Activated CD8-positive, alpha-beta T cell treated with anti-CD3 and anti-CD28 coated beads for 36 hours (primary cell): ENCODE results near the gene RASIP1. TPM values are rescaled to one million over a fixed set of nuclear protein-coding genes. Genes with fewer than 3 reads are reported as not detected.
"Not testable (repeated sequence)": the region's sequence is repeated elsewhere in the genome, so short reads cannot be mapped to it uniquely, and the experiment has no call there.

Experiments
- ATAC-seq: fragments of 200-7000 bp; cut with Tn5 transposase; one replicate; pipeline ENCODE4 v1.10.0; 2021; ENCODE audit warnings: mild to moderate bottlenecking, moderate library complexity
- CTCF ChIA-PET: fragments of 350-600 bp; sonication (Branson Sonifier 250); formaldehyde crosslinking; loops from one replicate; lab custom pipeline; 2021; ENCODE audit warnings: antibody characterized with exemption; lab: Charles Lee
- POLR2A ChIA-PET: fragments of 350-600 bp; sonication (Branson Sonifier 250); formaldehyde crosslinking; loops from one replicate; lab custom pipeline; 2021; ENCODE audit warnings: antibody characterized with exemption; lab: Charles Lee
- DNase-seq: peaks from one replicate; pipeline ENCODE4 v3.0.0-alpha.2; 2020
- H3K27ac Mint-ChIP-seq: one replicate; pipeline ENCODE4 v1.8.0; 2021; ENCODE audit warnings: mild to moderate bottlenecking, mixed read lengths
- H3K27me3 Mint-ChIP-seq: one replicate; pipeline ENCODE4 v1.8.0; 2021; ENCODE audit warnings: mixed read lengths
- H3K36me3 Mint-ChIP-seq: one replicate; pipeline ENCODE4 v1.8.0; 2021; ENCODE audit warnings: low read depth, mixed read lengths
- H3K4me1 Mint-ChIP-seq: one replicate; pipeline ENCODE4 v1.8.0; 2021; ENCODE audit warnings: low read depth, mixed read lengths
- H3K4me3 Mint-ChIP-seq: one replicate; pipeline ENCODE4 v1.8.0; 2021; ENCODE audit warnings: mild to moderate bottlenecking, moderate library complexity, mixed read lengths
- H3K9me3 Mint-ChIP-seq: one replicate; pipeline ENCODE4 v1.8.0; 2021; ENCODE audit warnings: mixed read lengths
- CTCF ChIP-seq: fragments of 200-600 bp; IDR thresholded peaks from one replicate; pipeline ENCODE4 v1.8.0; 2022; ENCODE audit warnings: antibody characterized with exemption, mild to moderate bottlenecking
- intact Hi-C: fragments of 100-400 bp; cut with micrococcal nuclease; formaldehyde crosslinking; loops from one replicate; pipeline ENCODE4 v1.10.0; 2022
- total RNA-seq, 2 experiments: library from RNA; stranded (reverse); gene quantifications; one replicate each; pipeline ENCODE4 v1.2.3, GENCODE V29; 2021

RASIP1 gene
- total RNA-seq: 1 to 10 TPM in 1 of 2 experiments, under 1 TPM in 1; 0.72 to 1.2 TPM

- Mint-ChIP-seq H3K4me3 (peak within 1 kb of the TSS; percentile 26), H3K4me1 (peaks cover 16% of the 10 kb centered on the region), H3K9me3 (no peaks in the 10 kb centered on the region), H3K27me3 (peaks cover 9% of the 10 kb centered on the region), H3K27ac (no peak within 1 kb of the TSS), H3K36me3 (no peaks in the 10 kb centered on the region)
- no peak for TF ChIP-seq CTCF
- intact Hi-C loops: loop anchor here (10.0 kb wide), 1 partner anchor 96 kb away; the partner anchor contains the start of gene CA11
- ChIA-PET CTCF (interaction anchor here (1.3 to 2.7 kb wide), 3 partner anchors 20 to 65 kb away, joined by 3 to 18 read pairs (median 6); no protein-coding TSS in a partner anchor), POLR2A (interaction anchor here (1.0 to 1.2 kb wide), 2 partner anchors 14 to 593 kb away, joined by 5 read pairs; no protein-coding TSS in a partner anchor)
- no peak for ATAC-seq
- DNase-seq: no peak
Measured at GRCh38 chr19:48740164-48740972, at the start of gene RASIP1. Gene RASIP1 (minus strand): TSS chr19:48740610. CDS start chr19:48740282, 328 bp downstream.

- intact Hi-C loops, H3K27me3 Mint-ChIP-seq: not testable (repeated sequence)
Measured at GRCh38 chr19:48787331-48787730, 46.9 kb upstream of the RASIP1 start.

DNA sequence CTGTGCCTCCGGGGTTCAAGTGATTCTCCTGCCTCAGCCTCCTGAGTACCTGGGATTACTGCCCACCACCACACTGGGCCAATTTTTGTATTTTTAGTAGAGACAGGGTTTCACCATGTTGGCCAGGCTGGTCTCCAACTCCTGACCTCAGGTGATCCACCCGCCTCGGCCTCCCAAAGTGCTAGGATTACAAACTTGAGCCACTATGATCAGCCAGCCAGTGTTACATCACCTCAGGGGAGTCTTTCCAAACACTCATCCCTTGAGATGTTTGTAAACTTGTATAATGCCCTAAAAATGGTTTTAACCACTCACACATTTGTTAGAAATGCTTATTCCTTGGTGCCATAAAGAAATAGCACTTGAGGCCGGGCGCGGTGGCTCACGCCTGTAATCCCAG lies 46.0 kb upstream of the RASIP1 start:
- H3K36me3 Mint-ChIP-seq, H3K27me3 Mint-ChIP-seq, POLR2A ChIA-PET, ATAC-seq, intact Hi-C loops, H3K27ac Mint-ChIP-seq, H3K9me3 Mint-ChIP-seq, H3K4me3 Mint-ChIP-seq, H3K4me1 Mint-ChIP-seq, DNase-seq: not testable (repeated sequence)
- CTCF ChIA-PET: interaction anchor here (0.7 to 5.9 kb wide), 7 partner anchors 9 to 184 kb away, joined by 3 to 45 read pairs (median 12); partner anchors contain the start of genes BCAT2 and HSD17B14

More at GRCh38 chr19:48787331-48787730, 46.9 kb upstream of the RASIP1 start:
- not testable (repeated sequence) for H3K4me1 Mint-ChIP-seq, H3K9me3 Mint-ChIP-seq, DNase-seq, H3K36me3 Mint-ChIP-seq, H3K27ac Mint-ChIP-seq, H3K4me3 Mint-ChIP-seq, ATAC-seq
- CTCF ChIA-PET: interaction anchor here (0.7 to 9.9 kb wide), 34 partner anchors 9 to 342 kb away, joined by 3 to 227 read pairs (median 4); partner anchors contain the start of genes BCAT2, CA11, FUT2 and GYS1
- POLR2A ChIA-PET: interaction anchor here (0.8 to 1.3 kb wide), 3 partner anchors 51 to 179 kb away, joined by 4 to 5 read pairs (median 5); no protein-coding TSS in a partner anchor

DNA sequence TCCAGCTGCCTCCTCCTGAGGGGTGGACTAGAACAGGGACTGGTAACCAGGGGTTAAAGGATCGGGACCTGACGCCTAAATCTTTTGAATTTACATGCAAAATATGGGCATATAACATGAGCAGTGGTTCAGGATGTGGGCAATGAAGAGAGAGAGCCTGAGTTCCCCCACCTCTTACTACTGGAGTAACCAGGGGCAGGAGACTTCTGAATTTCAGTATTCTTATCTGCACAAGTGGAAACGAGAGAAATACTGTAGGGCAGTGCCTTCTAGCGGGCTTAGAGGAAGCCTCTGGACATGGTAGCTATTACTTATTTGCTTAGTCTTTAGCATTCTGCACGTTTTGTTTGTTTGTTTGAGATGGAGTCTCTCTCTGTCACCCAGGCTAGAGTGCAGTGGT lies 44.1 kb upstream of the RASIP1 start:
- Mint-ChIP-seq H3K27ac (no peak overlapping the region), H3K4me3 (no peak overlapping the region), H3K27me3 (peaks cover 3% of the 10 kb centered on the region), H3K9me3 (no peaks in the 10 kb centered on the region), H3K4me1 (peaks cover 3% of the 10 kb centered on the region), H3K36me3 (no peaks in the 10 kb centered on the region)
- intact Hi-C loops: no loop called here
- POLR2A ChIA-PET: interaction anchor here (1.6 kb wide), 1 partner anchor 55 kb away, joined by 5 read pairs; no protein-coding TSS in a partner anchor
- ATAC-seq (no peak), DNase-seq (no peak)
- no peak for TF ChIP-seq CTCF
- CTCF ChIA-PET: interaction anchor here (2.0 to 4.9 kb wide), 3 partner anchors 11 to 58 kb away, joined by 6 to 32 read pairs (median 12); partner anchors contain the start of gene HSD17B14

- ATAC-seq: no peak
- Mint-ChIP-seq H3K9me3 (no peaks in the 10 kb centered on the region), H3K27me3 (peaks cover 3% of the 10 kb centered on the region), H3K4me3 (no peak overlapping the region), H3K27ac (no peak overlapping the region), H3K4me1 (peaks cover 3% of the 10 kb centered on the region), H3K36me3 (no peaks in the 10 kb centered on the region)
- ChIA-PET POLR2A (no interaction called here), CTCF (interaction anchor here (4.9 kb wide), 1 partner anchor 62 kb away, joined by 32 read pairs; no protein-coding TSS in a partner anchor)
- intact Hi-C loops: no loop called here
- DNase-seq: no peak
- no peak for TF ChIP-seq CTCF
Measured at GRCh38 chr19:48780631-48781391, 40.4 kb upstream of the RASIP1 start.
